ENCODE results near the gene PASK. TPM values are rescaled to one million over a fixed set of nuclear protein-coding genes. Genes with fewer than 3 reads are reported as not detected.

The PASK gene
- total and polyA plus RNA-seq, 2 experiments from 2014 or later, result 2.5 to 8.8 TPM

DNA sequence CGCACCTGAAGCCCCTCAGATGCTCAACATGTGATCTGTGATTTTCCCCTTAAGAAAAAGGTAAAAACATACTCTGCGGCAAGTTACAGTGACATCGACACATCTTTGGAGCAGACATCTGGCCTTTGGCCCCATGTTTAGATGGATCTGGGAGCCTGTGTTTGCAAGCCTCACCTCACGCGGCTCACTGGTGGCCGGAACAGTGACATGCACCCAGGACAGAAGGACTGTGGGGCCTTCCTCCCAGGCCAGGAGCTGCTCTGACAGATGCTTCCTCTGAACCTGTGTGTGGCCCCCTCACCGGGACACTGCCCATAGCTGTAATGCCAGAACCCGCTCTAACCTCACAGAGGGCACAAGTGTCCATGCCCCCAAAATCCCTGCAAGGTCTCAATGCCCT lies 13.1 kb downstream of the PASK start:
- H2AFZ ChIP-seq, result no peak overlapping the region
- no peaks in the 10 kb centered on the region for H3K9me3 ChIP-seq (ENCODE audit: low read depth)
- H3K4me2 ChIP-seq, result no peak overlapping the region
- H3K36me3 ChIP-seq (replicated peaks; ENCODE audit: insufficient read depth, low read depth), result no peaks in the 10 kb centered on the region
- no peaks in the 10 kb centered on the region for H4K20me1 ChIP-seq (ENCODE audit: insufficient read depth, poor library complexity, severe bottlenecking)
- TF ChIP-seq EZH2phosphoT487 (IDR thresholded peaks at IDR 0.05; ENCODE audit: low read depth, severe bottlenecking, unreplicated experiment), result no peak
- no peak for TF ChIP-seq CTCF (IDR thresholded peaks at IDR 0.05; ENCODE audit: poor library complexity)
- TF ChIP-seq EZH2 (IDR thresholded peaks at IDR 0.05; ENCODE audit: borderline replicate concordance), result no peak
- H3K79me2 ChIP-seq, result no peaks in the 10 kb centered on the region
- H3K4me1 ChIP-seq (ENCODE audit: insufficient read depth), result no peaks in the 10 kb centered on the region
- WGBS (ENCODE audit: low lambda C conversion rate, missing lambda C conversion rate), result 96% methylated on average over 8 of the region's 8 CpGs
- no peak overlapping the region for H3K27ac ChIP-seq
- no peak overlapping the region for H3K4me3 ChIP-seq
- DNase-seq (ENCODE audit: low spot score), result no peak
- no peaks in the 10 kb centered on the region for H3K9me2 ChIP-seq (replicated peaks; ENCODE audit: insufficient read depth)
- no peaks in the 10 kb centered on the region for H3K27me3 ChIP-seq

DNA sequence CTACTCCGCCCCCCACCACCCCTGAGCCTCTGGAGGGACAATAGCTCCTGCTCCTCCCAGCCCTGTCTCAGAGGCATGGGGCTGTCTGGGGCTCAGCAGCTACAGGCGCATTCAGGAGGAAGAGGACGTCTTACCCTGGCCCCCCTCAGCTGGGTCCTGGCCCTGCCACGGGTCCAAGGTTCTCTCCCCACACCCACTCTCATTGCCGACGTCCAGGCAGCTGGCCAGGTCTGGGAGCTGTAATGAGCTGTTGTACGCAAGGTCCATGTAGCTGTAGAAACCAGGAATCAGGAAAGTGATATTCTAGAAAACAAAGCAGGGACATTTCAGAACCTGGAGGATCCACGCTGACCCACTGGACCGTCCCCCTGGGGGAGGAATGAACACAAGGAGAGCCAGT lies 13.5 kb downstream of the PASK start:
- Histone ChIP-seq H3K4me3 (no peak overlapping the region), H2AFZ (no peak overlapping the region), H4K20me1 (ENCODE audit: insufficient read depth, poor library complexity, severe bottlenecking) (no peaks in the 10 kb centered on the region), H3K27ac (no peak overlapping the region), H3K79me2 (no peaks in the 10 kb centered on the region), H3K4me2 (no peak overlapping the region), H3K9me2 (replicated peaks; ENCODE audit: insufficient read depth) (no peaks in the 10 kb centered on the region), H3K4me1 (ENCODE audit: insufficient read depth) (no peaks in the 10 kb centered on the region), H3K36me3 (replicated peaks; ENCODE audit: insufficient read depth, low read depth) (no peaks in the 10 kb centered on the region), H3K9me3 (ENCODE audit: low read depth) (no peaks in the 10 kb centered on the region), H3K27me3 (no peaks in the 10 kb centered on the region)
- peak; percentile 33 for DNase-seq (ENCODE audit: low spot score)
- TF ChIP-seq EZH2phosphoT487 (IDR thresholded peaks at IDR 0.05; ENCODE audit: low read depth, severe bottlenecking, unreplicated experiment), result no peak
- TF ChIP-seq EZH2 (IDR thresholded peaks at IDR 0.05; ENCODE audit: borderline replicate concordance), result no peak
- TF ChIP-seq CTCF (IDR thresholded peaks at IDR 0.05; ENCODE audit: poor library complexity), result no peak
- 90% methylated on average over 9 of the region's 9 CpGs for WGBS (ENCODE audit: low lambda C conversion rate, missing lambda C conversion rate)

DNA sequence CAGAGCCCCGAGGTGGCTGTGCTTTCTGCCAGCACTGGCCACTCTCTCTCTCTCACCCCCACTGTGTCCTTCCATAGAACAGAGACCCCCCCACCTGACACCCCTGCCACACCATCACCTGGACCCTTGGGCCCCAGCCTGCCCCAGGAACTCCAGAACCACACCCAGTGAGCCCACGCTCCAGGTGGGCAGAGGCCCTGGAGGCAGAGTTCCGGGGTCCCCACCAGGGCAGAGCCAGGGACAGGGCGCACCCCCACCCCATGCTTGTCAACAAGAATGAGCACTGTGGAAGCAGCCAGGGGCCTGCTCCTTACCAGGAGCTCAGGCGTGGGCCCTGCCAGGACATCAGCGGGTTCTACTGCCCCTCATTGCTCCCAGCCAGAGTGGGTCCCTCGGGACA lies 14.6 kb downstream of the PASK start:
- H3K4me2 ChIP-seq, result no peak overlapping the region

More for the DNA sequence above, 14.6 kb downstream of the PASK start:
- Histone ChIP-seq H3K9me2 (replicated peaks; ENCODE audit: insufficient read depth) (no peaks in the 10 kb centered on the region), H3K79me2 (no peaks in the 10 kb centered on the region), H3K4me1 (ENCODE audit: insufficient read depth) (no peaks in the 10 kb centered on the region), H3K9me3 (ENCODE audit: low read depth) (no peaks in the 10 kb centered on the region), H3K4me3 (no peak overlapping the region), H3K27ac (no peak overlapping the region), H2AFZ (no peak overlapping the region), H3K36me3 (replicated peaks; ENCODE audit: insufficient read depth, low read depth) (no peaks in the 10 kb centered on the region), H4K20me1 (ENCODE audit: insufficient read depth, poor library complexity, severe bottlenecking) (no peaks in the 10 kb centered on the region), H3K27me3 (no peaks in the 10 kb centered on the region)
- no peak for TF ChIP-seq EZH2 (IDR thresholded peaks at IDR 0.05; ENCODE audit: borderline replicate concordance)
- TF ChIP-seq CTCF (IDR thresholded peaks at IDR 0.05; ENCODE audit: poor library complexity), result no peak
- no peak for TF ChIP-seq EZH2phosphoT487 (IDR thresholded peaks at IDR 0.05; ENCODE audit: low read depth, severe bottlenecking, unreplicated experiment)
- WGBS (ENCODE audit: low lambda C conversion rate, missing lambda C conversion rate), result 95% methylated on average over 7 of the region's 7 CpGs
- no peak for DNase-seq (ENCODE audit: low spot score)

Measured in hepatocyte (in vitro differentiated cells).